Heart left ventricle (tissue), 16 donors: Measurements from ENCODE around the gene TNKS1BP1. TPM values are rescaled to one million over a fixed set of nuclear protein-coding genes. Genes with fewer than 3 reads are reported as not detected.

Experiments used
- ATAC-seq, 4 donors: fragments of 200-7000 bp; cut with Tn5 transposase; one replicate each; pipeline ENCODE4 v1.9.1; 2020 to 2022; ENCODE audit warnings: moderate library complexity in 4 of 4, mild to moderate bottlenecking in 3 of 4, moderate number of reproducible peaks in 1 of 4
- DNase-seq, 5 donors: peaks; one replicate each; pipeline ENCODE4 v3.0.0-alpha.2; 2020
- H3K27ac ChIP-seq, 12 donors: fragments of 200-600 bp; sonication (generic) in 4 of 12; one replicate each; pipeline versions ENCODE4 v1.5.0 to v1.8.0; 2016 to 2022; ENCODE audit warnings: mild to moderate bottlenecking in 2 of 12
- H3K27me3 ChIP-seq, 9 donors: fragments of 200-600 bp; sonication (generic) in 2 of 9; one replicate each; pipeline versions ENCODE4 v1.5.1 to v1.8.0; 2016 to 2022; ENCODE audit warnings: mild to moderate bottlenecking in 3 of 9
- H3K36me3 ChIP-seq, 9 donors: fragments of 200-600 bp; sonication (generic) in 2 of 9; one replicate each; pipeline versions ENCODE4 v1.5.0 to v1.8.0; 2018 to 2022; ENCODE audit warnings: mild to moderate bottlenecking in 2 of 9
- H3K4me1 ChIP-seq, 12 donors: fragments of 200-600 bp; sonication (generic) in 4 of 12; one replicate each; pipeline versions ENCODE4 v1.5.0 to v1.8.0; 2016 to 2022; ENCODE audit warnings: mild to moderate bottlenecking in 3 of 12
- H3K4me3 ChIP-seq, 12 donors: fragments of 200-600 bp; sonication (generic) in 4 of 12; one replicate each; pipeline versions ENCODE4 v1.5.0 to v1.8.0; 2017 to 2022; ENCODE audit warnings: mild to moderate bottlenecking in 9 of 12, moderate library complexity in 4 of 12
- H3K9me3 ChIP-seq, 12 donors: fragments of 200-600 bp; sonication (generic) in 4 of 12; one replicate each; pipeline versions ENCODE4 v1.5.0 to v1.8.0; 2016 to 2022; ENCODE audit warnings: mild to moderate bottlenecking in 1 of 12
- POLR2A ChIP-seq, 2 donors: fragments of 450-650 bp; IDR thresholded peaks; one replicate each; pipeline ENCODE4 v1.6.1; 2017; ENCODE audit warnings: antibody characterized with exemption in 2 of 2, mild to moderate bottlenecking in 2 of 2, moderate library complexity in 2 of 2
- WGBS, 4 donors: extraction: QIAGEN DNeasy Blood & Tissue Kit in 2 of 4; methylation state at CpG; one replicate each; pipeline versions ENCODE4 v1.1.5 to v1.1.7; 2013 to 2018; 5-methylcytosine and 5-hydroxymethylcytosine counted together
- intact Hi-C, 10 donors: fragments of 100-400 bp; cut with DNase I; formaldehyde crosslinking; loops; one replicate each; pipeline versions ENCODE4 v1.11.1 to v1.14.2; 2022
- polyA plus RNA-seq, 2 donors: library from polyadenylated mRNA; stranded (reverse); fragments of 200-250 nt; gene quantifications; one replicate each; pipeline ENCODE4 v1.2.3, GENCODE V29; 2013
- total RNA-seq, 9 donors: library from RNA; depleted of rRNA in 2 of 9; stranded (reverse); fragments of >200 nt in 2 of 9; fragmentation: NEBNext Ultra II Directional in 3 of 9; extraction: Animal tissue kit (Norgen Biotek cat#: 25700) in 3 of 9; gene quantifications; one replicate each; pipeline versions ENCODE4 v1.1.0 to v1.2.4, GENCODE V29; 2016 to 2023
- TF ChIP-seq, protein P1 (sequence below), 12 donors: fragments of 200-600 bp; sonication (generic) in 4 of 12; IDR thresholded peaks; one replicate each; pipeline versions ENCODE4 v1.5.0 to v1.8.0; 2018 to 2022; ENCODE audit warnings: antibody characterized with exemption in 12 of 12, mild to moderate bottlenecking in 5 of 12
- donor health status: ischemic (EF 13 %, LVEDD 7.1; RV severe dilation, severe dysfunction).
- donor health status: healthy with polysubstance abuse.
- donor health status: DM: no; HTN: yes; CAD: no.
- donor health status: DM: no; HTN: no; CAD: no.
- donor health status: ischemic (EF 25% LVEDD 6.9; RV normal size, moderate dysfunction).
- donor health status: ischemic (EF 25% LVEDD 5.7; RV mildly dilated, moderate dysfunction).
- donor health status: healthy.
- donor health status: DM: yes; HTN: yes; CAD: no.
- donor health status: ischemic (EF 35%, LVEDD 5.7; RV mildly dilated, moderate dysfunction).
- donor health status: nonischemic (EF 11% LVEDD 7.7; RV severe dilation, severe dysfunction).
- donor health status: DM: yes; HTN: yes; CAD: no.
- donor health status: PGD.
- donor health status: ischemic (EF 29% LVEDD 5.4; RV normal size, mild dysfunction).
- donor health status: nonischemic (EF 23%, LVEDD 6.1; RV moderate dilation, normal function).

TNKS1BP1 gene
- total and polyA plus RNA-seq, 11 donors = 25.3 to 68.3 (median 34.2) TPM

- H3K4me3 ChIP-seq = no peak overlapping the region
- H3K36me3 ChIP-seq = peaks cover 0 to 60% (median 25%) of the 10 kb centered on the region in 9 donors
These were observed 17.7 kb downstream of the TNKS1BP1 start for GRCh38 chr11:57306940-57307565.

GRCh38 chr11:57306161-57306876, 18.4 kb downstream of the TNKS1BP1 start:
- no peak for DNase-seq
- no peak for TF ChIP-seq POLR2A (IDR thresholded peaks at IDR 0.05)
- TF ChIP-seq, protein P1, sequence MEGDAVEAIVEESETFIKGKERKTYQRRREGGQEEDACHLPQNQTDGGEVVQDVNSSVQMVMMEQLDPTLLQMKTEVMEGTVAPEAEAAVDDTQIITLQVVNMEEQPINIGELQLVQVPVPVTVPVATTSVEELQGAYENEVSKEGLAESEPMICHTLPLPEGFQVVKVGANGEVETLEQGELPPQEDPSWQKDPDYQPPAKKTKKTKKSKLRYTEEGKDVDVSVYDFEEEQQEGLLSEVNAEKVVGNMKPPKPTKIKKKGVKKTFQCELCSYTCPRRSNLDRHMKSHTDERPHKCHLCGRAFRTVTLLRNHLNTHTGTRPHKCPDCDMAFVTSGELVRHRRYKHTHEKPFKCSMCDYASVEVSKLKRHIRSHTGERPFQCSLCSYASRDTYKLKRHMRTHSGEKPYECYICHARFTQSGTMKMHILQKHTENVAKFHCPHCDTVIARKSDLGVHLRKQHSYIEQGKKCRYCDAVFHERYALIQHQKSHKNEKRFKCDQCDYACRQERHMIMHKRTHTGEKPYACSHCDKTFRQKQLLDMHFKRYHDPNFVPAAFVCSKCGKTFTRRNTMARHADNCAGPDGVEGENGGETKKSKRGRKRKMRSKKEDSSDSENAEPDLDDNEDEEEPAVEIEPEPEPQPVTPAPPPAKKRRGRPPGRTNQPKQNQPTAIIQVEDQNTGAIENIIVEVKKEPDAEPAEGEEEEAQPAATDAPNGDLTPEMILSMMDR (IDR thresholded peaks at IDR 0.05) = no peak
- no peak overlapping the region for H3K4me3 ChIP-seq

More at GRCh38 chr11:57306940-57307565, 17.7 kb downstream of the TNKS1BP1 start:
- Histone ChIP-seq H3K4me1 (peaks cover 0 to 74% (median 63%) of the 10 kb centered on the region in 12 donors), H3K27ac (no peak overlapping the region), H3K27me3 (no peaks in the 10 kb centered on the region), H3K9me3 (no peaks in the 10 kb centered on the region)
- TF ChIP-seq, protein P1 (IDR thresholded peaks at IDR 0.05) = no peak
- no peak for TF ChIP-seq POLR2A (IDR thresholded peaks at IDR 0.05)
- WGBS, 4 donors = 61 to 67% (median 61%) methylated on average over 9 of the region's 9 CpGs
- DNase-seq (no peak), ATAC-seq (no peak)
- intact Hi-C loops = no loop called here

DNA sequence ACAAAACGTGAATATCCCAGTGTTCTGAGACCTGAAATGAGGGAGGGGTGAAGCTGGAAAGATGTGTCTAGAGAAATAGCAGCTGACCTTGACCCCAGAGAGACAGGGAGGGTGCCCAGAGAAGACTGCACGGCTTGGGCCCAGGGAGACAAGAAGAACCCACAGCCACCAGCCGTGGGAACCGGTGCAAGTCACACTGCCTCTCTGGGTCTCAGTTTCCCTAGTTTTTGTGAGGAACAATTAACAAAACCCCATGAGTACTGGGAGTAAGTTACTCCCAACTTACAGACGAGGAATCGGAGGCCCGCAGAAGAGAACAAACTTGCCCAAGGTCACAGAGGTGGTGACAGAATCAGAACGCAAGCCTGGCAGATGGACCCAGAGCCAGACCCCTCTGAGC, 19.2 kb downstream of the TNKS1BP1 start:
- intact Hi-C loops = no loop called here
- Histone ChIP-seq H3K9me3 (peaks cover 0 to 2% (median 0%) of the 10 kb centered on the region in 12 donors), H3K27ac (no peak overlapping the region), H3K4me3 (no peak overlapping the region), H3K36me3 (peaks cover 0 to 74% (median 40%) of the 10 kb centered on the region in 9 donors), H3K4me1 (peaks cover 0 to 60% (median 47%) of the 10 kb centered on the region in 12 donors), H3K27me3 (no peaks in the 10 kb centered on the region)
- TF ChIP-seq, protein P1 (IDR thresholded peaks at IDR 0.05) = no peak
- no peak for TF ChIP-seq POLR2A (IDR thresholded peaks at IDR 0.05)
- 90 to 93% (median 92%) methylated on average over 8 of the region's 8 CpGs for WGBS, 4 donors
- ATAC-seq (no peak), DNase-seq (no peak)

More at GRCh38 chr11:57306161-57306876, 18.4 kb downstream of the TNKS1BP1 start:
- Histone ChIP-seq H3K4me1 (peaks cover 0 to 68% (median 55%) of the 10 kb centered on the region in 12 donors), H3K9me3 (no peaks in the 10 kb centered on the region), H3K27ac (no peak overlapping the region), H3K36me3 (peaks cover 0 to 66% (median 32%) of the 10 kb centered on the region in 9 donors), H3K27me3 (no peaks in the 10 kb centered on the region)
- WGBS, 4 donors = 89 to 92% (median 90%) methylated on average over 15 of the region's 15 CpGs
- no peak for ATAC-seq
- intact Hi-C loops = no loop called here

DNA sequence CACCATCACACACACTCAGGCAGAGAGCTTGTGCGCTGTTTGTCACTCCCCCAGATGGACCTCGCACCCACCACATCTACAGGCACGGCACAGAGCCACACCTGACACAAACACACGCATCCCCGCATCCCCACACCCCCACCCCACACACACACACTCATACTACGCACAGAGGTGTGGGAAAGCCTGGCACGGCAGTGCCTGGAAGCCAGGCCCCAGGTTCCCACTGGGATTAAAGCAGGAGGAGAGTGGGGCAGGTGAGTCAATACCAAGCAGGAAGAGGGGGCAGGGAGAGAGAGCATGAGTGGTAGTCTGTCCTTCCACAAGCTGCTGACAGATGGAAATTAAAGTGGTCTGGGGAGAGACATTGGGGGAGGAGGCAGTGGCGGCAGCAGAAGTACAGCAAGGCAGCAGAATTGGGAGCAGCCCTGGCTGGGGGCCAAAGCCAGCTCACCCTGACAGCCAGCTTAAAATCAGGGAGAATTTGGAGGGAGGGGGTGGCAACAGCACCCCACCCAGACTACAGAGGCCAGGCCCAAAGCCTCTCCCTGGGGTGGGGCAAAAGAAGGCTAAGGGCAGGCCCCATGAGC, 20.7 kb downstream of the TNKS1BP1 start:
- TF ChIP-seq, protein P1 (IDR thresholded peaks at IDR 0.05) = no peak
- TF ChIP-seq POLR2A (IDR thresholded peaks at IDR 0.05) = no peak
- no peaks in the 10 kb centered on the region for H3K27me3 ChIP-seq
- no peak overlapping the region for H3K4me3 ChIP-seq
- H3K27ac ChIP-seq = no peak overlapping the region
- peaks cover 0 to 16% (median 10%) of the 10 kb centered on the region in 12 donors for H3K9me3 ChIP-seq
- peak in 1 of 4 donors; percentile 3 for ATAC-seq
- intact Hi-C loops = no loop called here
- H3K36me3 ChIP-seq = peaks cover 6 to 80% (median 43%) of the 10 kb centered on the region in 9 donors
- DNase-seq = peak in 1 of 5 donors; percentile 20
- H3K4me1 ChIP-seq = peaks cover 0 to 46% (median 33%) of the 10 kb centered on the region in 12 donors
- WGBS, 4 donors = 85 to 93% (median 90%) methylated on average over 8 of the region's 8 CpGs
